CD8-positive, alpha-beta memory T cell (primary cell): ENCODE measurements around the gene EDEM1. TPM values are rescaled to one million over a fixed set of nuclear protein-coding genes. Genes with fewer than 3 reads are reported as not detected.

Experiments
- CTCF ChIA-PET: fragments of 350-600 bp; sonication (Branson Sonifier 250); formaldehyde crosslinking; loops from one replicate; lab custom pipeline; 2021; ENCODE audit warnings: antibody characterized with exemption; lab: Charles Lee
- POLR2A ChIA-PET: fragments of 350-600 bp; sonication (Branson Sonifier 250); formaldehyde crosslinking; loops from one replicate; lab custom pipeline; 2021; ENCODE audit warnings: antibody characterized with exemption; lab: Charles Lee
- DNase-seq, 5 donors: peaks; one replicate each; pipeline versions ENCODE4 v3.0.0 to v3.0.0-alpha.2; 2020 to 2022; ENCODE audit warnings: mixed read lengths in 1 of 5
- H3K27ac ChIP-seq: one replicate; pipeline ENCODE4 v1.7.0; 2013; ENCODE audit warnings: low read depth, mild to moderate bottlenecking, low read length, moderate library complexity
- H3K27me3 ChIP-seq: 2 replicates; pipeline ENCODE4 v1.7.0; 2013; ENCODE audit warnings: low read length, mild to moderate bottlenecking; ENCODE audit not compliant: insufficient read depth, poor library complexity, severe bottlenecking
- H3K36me3 ChIP-seq: 2 replicates; pipeline ENCODE4 v1.7.0; 2013; ENCODE audit warnings: mild to moderate bottlenecking, low read length, moderate library complexity; ENCODE audit not compliant: insufficient read depth
- H3K4me1 ChIP-seq: 2 replicates; pipeline ENCODE4 v1.7.0; 2013; ENCODE audit warnings: mild to moderate bottlenecking, low read length, moderate library complexity; ENCODE audit not compliant: insufficient read depth
- H3K4me3 ChIP-seq: 2 replicates; pipeline ENCODE4 v1.7.0; 2013; ENCODE audit warnings: mild to moderate bottlenecking, low read length
- H3K9me3 ChIP-seq: 2 replicates; pipeline ENCODE4 v1.7.0; 2013; ENCODE audit warnings: mild to moderate bottlenecking, low read length
- H3K27ac Mint-ChIP-seq, 8 donors: one replicate each; pipeline ENCODE4 v1.8.0; 2020 to 2021; ENCODE audit warnings: mixed read lengths in 8 of 8, mild to moderate bottlenecking in 6 of 8, inconsistent platforms in 3 of 8, moderate library complexity in 3 of 8
- H3K27me3 Mint-ChIP-seq, 2 donors: one replicate each; pipeline ENCODE4 v1.8.0; 2020 to 2021; ENCODE audit warnings: mixed read lengths in 2 of 2, mild to moderate bottlenecking in 1 of 2, moderate library complexity in 1 of 2
- H3K36me3 Mint-ChIP-seq, 3 donors: one replicate each; pipeline ENCODE4 v1.8.0; 2020 to 2021; ENCODE audit warnings: mixed read lengths in 3 of 3, inconsistent platforms in 1 of 3, mild to moderate bottlenecking in 1 of 3
- H3K4me1 Mint-ChIP-seq, 3 donors: one replicate each; pipeline ENCODE4 v1.8.0; 2020 to 2021; ENCODE audit warnings: mixed read lengths in 3 of 3, inconsistent platforms in 1 of 3, mild to moderate bottlenecking in 1 of 3
- H3K4me3 Mint-ChIP-seq, 7 donors: one replicate each; pipeline ENCODE4 v1.8.0; 2020 to 2021; ENCODE audit warnings: mixed read lengths in 7 of 7, mild to moderate bottlenecking in 6 of 7, moderate library complexity in 4 of 7, inconsistent platforms in 2 of 7
- H3K9me3 Mint-ChIP-seq, 5 donors: one replicate each; pipeline ENCODE4 v1.8.0; 2020 to 2022; ENCODE audit warnings: mixed read lengths in 5 of 5, mild to moderate bottlenecking in 3 of 5, moderate library complexity in 2 of 5, inconsistent platforms in 1 of 5
- polyA plus RNA-seq: library from polyadenylated mRNA; unstranded; fragments of 300-500 nt; fragmentation: Illumina TruSeq; gene quantifications from one replicate; pipeline ENCODE4 v1.2.3, GENCODE V29; 2021
- total RNA-seq, 2 experiments: library from RNA; stranded (reverse); gene quantifications; one replicate each; pipeline ENCODE4 v1.2.3, GENCODE V29; 2021

Gene EDEM1
- total and polyA plus RNA-seq, 3 experiments from 2014 or later, result 39.7 to 121 (median 120) TPM

DNA sequence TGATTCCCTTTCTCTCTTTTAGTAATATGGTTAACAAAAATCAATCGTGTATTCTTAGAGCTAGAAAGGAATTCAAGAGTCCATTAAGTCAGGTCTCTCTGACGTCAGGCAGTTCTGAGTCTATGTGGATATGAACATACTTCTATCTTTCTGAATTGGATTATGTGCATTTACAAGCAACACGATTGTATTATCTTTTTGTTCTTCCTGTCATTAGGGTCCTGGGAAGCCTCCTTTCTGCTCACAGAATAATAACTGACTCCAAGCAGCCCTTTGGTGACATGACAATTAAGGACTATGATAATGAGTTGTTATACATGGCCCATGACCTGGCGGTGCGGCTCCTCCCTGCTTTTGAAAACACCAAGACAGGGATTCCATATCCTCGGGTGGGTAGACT lies 14.0 kb downstream of the EDEM1 start:
- Mint-ChIP-seq H3K27me3 (no peaks in the 10 kb centered on the region), H3K36me3 (peaks cover 4 to 82% (median 37%) of the 10 kb centered on the region in 3 donors), H3K9me3 (no peaks in the 10 kb centered on the region), H3K4me1 (peaks cover 39 to 57% (median 49%) of the 10 kb centered on the region in 3 donors), H3K4me3 (no peak overlapping the region), H3K27ac (peak overlapping the region in 5 of 8 donors; percentile 22 to 73 (median 64))
- no peak for DNase-seq
- Histone ChIP-seq H3K9me3 (no peaks in the 10 kb centered on the region), H3K4me3 (no peak overlapping the region), H3K27ac (no peak overlapping the region), H3K36me3 (peaks cover 57% of the 10 kb centered on the region), H3K4me1 (peaks cover 40% of the 10 kb centered on the region), H3K27me3 (no peaks in the 10 kb centered on the region)
- ChIA-PET CTCF (no interaction called here), POLR2A (no interaction called here)

DNA sequence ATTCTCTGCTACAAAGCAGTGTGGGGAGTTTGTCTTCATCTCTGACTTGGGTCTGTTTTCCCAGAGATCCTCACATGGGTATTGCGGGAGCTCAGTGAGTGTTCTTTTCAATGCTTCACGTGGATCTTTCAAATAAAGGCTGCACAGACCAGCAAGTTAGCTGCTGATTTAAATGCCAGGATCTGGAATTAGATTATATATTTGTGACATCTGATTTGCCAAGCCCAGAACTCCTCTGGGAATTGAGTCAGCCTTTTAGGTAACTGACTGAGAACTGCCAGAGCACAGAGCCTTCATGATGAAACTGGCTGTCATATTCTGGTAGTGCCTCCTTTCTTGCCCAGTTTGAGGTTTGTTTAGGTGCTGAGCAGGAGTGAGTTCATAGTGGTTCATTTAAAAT lies 14.7 kb downstream of the EDEM1 start:
- Mint-ChIP-seq H3K36me3 (peaks cover 1 to 84% (median 34%) of the 10 kb centered on the region in 3 donors), H3K4me1 (peaks cover 32 to 50% (median 42%) of the 10 kb centered on the region in 3 donors), H3K9me3 (no peaks in the 10 kb centered on the region), H3K27ac (peak overlapping the region; percentile 38 to 80 (median 65)), H3K4me3 (no peak overlapping the region), H3K27me3 (no peaks in the 10 kb centered on the region)
- Histone ChIP-seq H3K4me1 (peaks cover 33% of the 10 kb centered on the region), H3K4me3 (no peak overlapping the region), H3K27ac (no peak overlapping the region), H3K27me3 (no peaks in the 10 kb centered on the region), H3K36me3 (peaks cover 63% of the 10 kb centered on the region), H3K9me3 (no peaks in the 10 kb centered on the region)
- CTCF ChIA-PET, result no interaction called here
- POLR2A ChIA-PET, result no interaction called here
- DNase-seq, result no peak

GRCh38 chr3:5205165-5205941 lies 17.8 kb downstream of the EDEM1 start:
- H3K4me1 ChIP-seq, result peaks cover 2% of the 10 kb centered on the region
- H3K36me3 Mint-ChIP-seq, result peaks cover 17 to 92% (median 38%) of the 10 kb centered on the region in 3 donors
- H3K9me3 ChIP-seq, result no peaks in the 10 kb centered on the region
- no peak for DNase-seq
- H3K4me3 ChIP-seq, result no peak overlapping the region
- no peaks in the 10 kb centered on the region for H3K27me3 ChIP-seq
- H3K4me3 Mint-ChIP-seq, result no peak overlapping the region
- POLR2A ChIA-PET, result no interaction called here
- CTCF ChIA-PET, result no interaction called here
- peak overlapping the region in 7 of 8 donors; percentile 18 to 73 (median 36) for H3K27ac Mint-ChIP-seq
- no peak overlapping the region for H3K27ac ChIP-seq
- H3K9me3 Mint-ChIP-seq, result no peaks in the 10 kb centered on the region
- peaks cover 7 to 19% (median 11%) of the 10 kb centered on the region in 3 donors for H3K4me1 Mint-ChIP-seq
- H3K27me3 Mint-ChIP-seq, result no peaks in the 10 kb centered on the region
- peaks cover 86% of the 10 kb centered on the region for H3K36me3 ChIP-seq

GRCh38 chr3:5210926-5211325 lies 23.4 kb downstream of the EDEM1 start:
- POLR2A ChIA-PET, result no interaction called here
- H3K4me3 Mint-ChIP-seq, result no peak overlapping the region
- CTCF ChIA-PET, result no interaction called here
- peaks cover 92% of the 10 kb centered on the region for H3K36me3 ChIP-seq
- H3K9me3 ChIP-seq, result no peaks in the 10 kb centered on the region
- H3K4me1 Mint-ChIP-seq, result peaks cover 0 to 4% (median under 1%) of the 10 kb centered on the region in 3 donors
- no peak for DNase-seq
- H3K4me1 ChIP-seq, result no peaks in the 10 kb centered on the region
- peak overlapping the region in 4 of 8 donors; percentile 29 to 75 (median 47) for H3K27ac Mint-ChIP-seq
- H3K9me3 Mint-ChIP-seq, result no peaks in the 10 kb centered on the region
- no peak overlapping the region for H3K27ac ChIP-seq
- H3K27me3 ChIP-seq, result no peaks in the 10 kb centered on the region
- H3K36me3 Mint-ChIP-seq, result peaks cover 39 to 98% (median 45%) of the 10 kb centered on the region in 3 donors
- H3K4me3 ChIP-seq, result no peak overlapping the region
- no peaks in the 10 kb centered on the region for H3K27me3 Mint-ChIP-seq

- H3K27me3 Mint-ChIP-seq, result no peaks in the 10 kb centered on the region
- no peak overlapping the region for H3K4me3 ChIP-seq
- H3K36me3 ChIP-seq, result peaks cover 88% of the 10 kb centered on the region
- H3K9me3 ChIP-seq, result no peaks in the 10 kb centered on the region
- H3K4me3 Mint-ChIP-seq, result no peak overlapping the region
- peaks cover 42 to 95% (median 48%) of the 10 kb centered on the region in 3 donors for H3K36me3 Mint-ChIP-seq
- H3K27ac Mint-ChIP-seq, result peak overlapping the region in 6 of 8 donors; percentile 6 to 75 (median 34)
- H3K27ac ChIP-seq, result no peak overlapping the region
- ChIA-PET POLR2A (no interaction called here), CTCF (interaction anchor here (1.0 kb wide), 1 partner anchor 16 kb away, joined by 3 read pairs; no protein-coding TSS in a partner anchor)
- DNase-seq, result no peak
- no peaks in the 10 kb centered on the region for H3K27me3 ChIP-seq
- H3K9me3 Mint-ChIP-seq, result no peaks in the 10 kb centered on the region
- H3K4me1 Mint-ChIP-seq, result peaks cover 0 to 4% (median 0%) of the 10 kb centered on the region in 3 donors
- no peaks in the 10 kb centered on the region for H3K4me1 ChIP-seq
These were observed 25.4 kb downstream of the EDEM1 start for GRCh38 chr3:5212628-5213573.

DNA sequence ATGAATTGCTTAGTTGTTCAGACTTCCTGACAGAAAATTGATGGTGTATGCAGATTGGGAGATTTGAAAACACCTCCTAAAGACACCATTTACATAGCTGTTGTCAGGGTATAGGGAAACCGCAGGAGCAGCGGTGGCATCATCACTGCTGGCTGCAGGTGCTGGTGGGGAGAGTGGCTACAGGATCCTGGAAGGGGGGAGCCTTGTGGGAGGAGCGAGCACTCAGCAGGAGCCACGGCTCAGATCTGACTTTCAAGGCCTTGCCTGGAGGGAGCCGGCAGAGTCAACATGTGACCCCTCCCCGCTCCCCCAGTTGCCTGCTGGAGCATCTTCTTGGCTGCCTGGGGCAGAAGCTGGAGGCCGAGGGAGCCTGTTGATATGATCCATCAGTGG lies 26.1 kb downstream of the EDEM1 start:
- no peaks in the 10 kb centered on the region for H3K27me3 Mint-ChIP-seq
- H3K4me1 Mint-ChIP-seq, result peaks cover 0 to 4% (median 0%) of the 10 kb centered on the region in 3 donors
- no peaks in the 10 kb centered on the region for H3K9me3 Mint-ChIP-seq
- DNase-seq, result no peak
- no peaks in the 10 kb centered on the region for H3K27me3 ChIP-seq
- H3K36me3 ChIP-seq, result peaks cover 87% of the 10 kb centered on the region
- peak overlapping the region in 4 of 8 donors; percentile 12 to 46 (median 42) for H3K27ac Mint-ChIP-seq
- H3K4me1 ChIP-seq, result no peaks in the 10 kb centered on the region
- CTCF ChIA-PET, result no interaction called here
- H3K4me3 ChIP-seq, result no peak overlapping the region
- peaks cover 37 to 94% (median 46%) of the 10 kb centered on the region in 3 donors for H3K36me3 Mint-ChIP-seq
- POLR2A ChIA-PET, result no interaction called here
- H3K4me3 Mint-ChIP-seq, result no peak overlapping the region
- H3K9me3 ChIP-seq, result no peaks in the 10 kb centered on the region
- no peak overlapping the region for H3K27ac ChIP-seq

DNA sequence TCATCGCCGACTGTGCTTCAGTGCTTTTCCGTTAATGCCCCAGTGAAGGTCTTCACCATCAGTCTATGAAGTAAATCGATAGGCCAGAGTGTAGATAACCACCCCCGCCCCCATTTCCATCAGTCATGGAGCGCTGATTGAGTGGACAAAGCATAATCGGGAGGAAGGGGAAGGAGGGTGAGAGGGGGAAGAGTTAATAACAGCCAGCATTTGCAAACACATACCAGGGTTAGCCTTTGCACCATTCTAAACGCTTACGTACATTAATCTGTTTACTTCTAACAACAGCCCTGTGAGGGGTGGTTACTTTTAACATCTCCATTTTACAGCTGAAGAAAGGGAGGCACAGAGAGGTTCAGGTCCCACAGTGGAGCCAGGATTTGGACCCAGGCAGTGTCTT lies 26.8 kb downstream of the EDEM1 start:
- Histone ChIP-seq H3K27ac (no peak overlapping the region), H3K4me3 (no peak overlapping the region), H3K27me3 (no peaks in the 10 kb centered on the region), H3K36me3 (peaks cover 79% of the 10 kb centered on the region), H3K4me1 (no peaks in the 10 kb centered on the region), H3K9me3 (no peaks in the 10 kb centered on the region)
- H3K27ac Mint-ChIP-seq, result peak overlapping the region in 4 of 8 donors; percentile 38 to 67 (median 65)
- H3K36me3 Mint-ChIP-seq, result peaks cover 32 to 94% (median 41%) of the 10 kb centered on the region in 3 donors
- CTCF ChIA-PET, result no interaction called here
- DNase-seq, result no peak
- no peaks in the 10 kb centered on the region for H3K9me3 Mint-ChIP-seq
- H3K27me3 Mint-ChIP-seq, result no peaks in the 10 kb centered on the region
- peaks cover 0 to 5% (median 0%) of the 10 kb centered on the region in 3 donors for H3K4me1 Mint-ChIP-seq
- POLR2A ChIA-PET, result no interaction called here
- H3K4me3 Mint-ChIP-seq, result no peak overlapping the region
